WERI-Rb-1 (cell line): ENCODE data around the gene TOR1A.

Experiments used
- DNase-seq: peaks from one replicate; pipeline ENCODE4 v3.0.0-alpha.2; 2020
- H3K27ac ChIP-seq: fragments of 250-450 bp; sonication (Bioruptor Pico); 2 replicates; pipeline ENCODE4 v1.5.1; 2020; ENCODE audit warnings: mild to moderate bottlenecking, moderate library complexity
- H3K27me3 ChIP-seq: fragments of 250-450 bp; sonication (Bioruptor Pico); 2 replicates; pipeline ENCODE4 v1.5.1; 2021; ENCODE audit warnings: mild to moderate bottlenecking, low read depth, moderate library complexity; ENCODE audit not compliant: insufficient read depth, severe bottlenecking
- H3K36me3 ChIP-seq: fragments of 250-450 bp; sonication (Bioruptor Pico); 2 replicates; pipeline ENCODE4 v1.5.1; 2020; ENCODE audit warnings: mild to moderate bottlenecking, moderate library complexity
- H3K4me3 ChIP-seq: 2 replicates; pipeline ENCODE4 v1.5.1; 2011; ENCODE audit warnings: low read depth, mild to moderate bottlenecking, control low read depth, low read length
- H3K9me3 ChIP-seq: fragments of 250-450 bp; sonication (Bioruptor Pico); 2 replicates; pipeline ENCODE4 v1.5.1; 2021; ENCODE audit warnings: mild to moderate bottlenecking, moderate library complexity; ENCODE audit not compliant: severe bottlenecking
- CTCF ChIP-seq: IDR thresholded peaks from 2 replicates; pipeline ENCODE4 v1.5.1; 2011; ENCODE audit warnings: low read depth, mild to moderate bottlenecking, control low read depth, inconsistent platforms, low read length

The TOR1A gene

DNA sequence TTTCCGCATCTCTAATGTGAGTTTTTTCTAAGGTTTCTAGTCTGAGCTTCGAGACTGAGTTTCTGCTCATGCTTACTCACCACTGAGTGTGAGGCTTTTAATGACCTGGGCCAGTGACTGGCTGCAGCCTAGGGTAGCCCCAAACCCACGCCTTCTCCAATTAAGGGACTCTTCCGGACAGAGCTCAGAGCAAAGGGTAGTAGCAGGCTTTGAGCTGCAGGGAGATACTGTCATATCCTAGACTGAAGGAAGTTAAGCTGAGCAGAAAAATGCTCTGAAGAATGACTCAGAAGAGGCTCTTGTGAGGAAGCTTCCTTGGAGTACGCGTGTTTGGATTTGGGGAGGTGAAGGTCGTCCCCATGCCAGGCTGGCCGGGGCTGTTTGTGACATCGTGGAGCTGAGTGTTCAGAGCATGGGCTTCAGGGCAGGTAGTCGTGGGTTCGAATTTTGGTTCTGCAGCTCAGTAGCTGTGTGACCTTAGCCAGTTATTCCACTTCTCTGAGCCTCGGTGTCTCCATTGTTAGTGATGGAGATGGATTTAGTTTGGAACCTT lies 14.8 kb upstream of the TOR1A start:
- no peak for TF ChIP-seq CTCF
- H3K27ac ChIP-seq = no peak overlapping the region

DNA sequence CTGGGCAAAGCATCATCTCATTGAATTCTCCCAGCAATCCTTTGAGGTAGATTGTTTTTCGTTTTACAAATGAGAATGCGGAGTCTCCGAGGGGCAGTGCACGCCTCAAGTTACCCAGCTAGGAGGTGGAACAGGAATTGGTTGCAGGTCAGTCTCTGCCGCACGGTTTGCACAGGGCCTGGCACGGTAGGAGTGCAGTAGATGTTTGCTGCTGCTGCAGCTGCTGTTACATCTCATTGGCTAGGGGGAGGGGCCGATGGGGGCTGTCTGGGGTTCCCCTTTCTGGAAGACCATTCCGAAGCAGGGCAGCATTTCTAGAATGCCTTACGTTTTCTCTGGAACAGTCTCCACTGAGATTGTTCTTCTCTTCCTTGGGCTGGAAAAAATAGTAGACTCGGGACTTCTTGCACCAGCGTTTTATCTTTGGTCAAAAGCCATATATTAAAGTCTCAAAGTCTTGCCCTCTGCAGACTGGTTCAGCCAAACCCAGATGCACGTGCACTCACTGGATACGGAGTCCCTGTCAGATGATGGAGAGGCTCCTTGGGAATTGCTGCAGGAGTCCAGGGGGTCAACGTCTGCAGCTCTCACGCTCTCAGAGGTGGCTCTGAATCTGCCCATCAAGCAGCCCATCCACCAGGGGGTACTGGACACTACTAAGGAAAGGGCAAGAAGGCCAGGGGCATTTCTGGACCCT lies 12.5 kb upstream of the TOR1A start:
- peak overlapping the region; percentile 97 for H3K4me3 ChIP-seq
- no peak for DNase-seq
- no peak for TF ChIP-seq CTCF
- H3K9me3 ChIP-seq = no peaks in the 10 kb centered on the region
- H3K36me3 ChIP-seq = peaks cover 26% of the 10 kb centered on the region
- no peaks in the 10 kb centered on the region for H3K27me3 ChIP-seq
- no peak overlapping the region for H3K27ac ChIP-seq

More for the DNA sequence above, 14.8 kb upstream of the TOR1A start:
- peaks cover 7% of the 10 kb centered on the region for H3K36me3 ChIP-seq
- H3K9me3 ChIP-seq = no peaks in the 10 kb centered on the region
- H3K4me3 ChIP-seq = no peak overlapping the region
- H3K27me3 ChIP-seq = no peaks in the 10 kb centered on the region
- DNase-seq = no peak

GRCh38 chr9:129835860-129836223 lies 11.9 kb upstream of the TOR1A start:
- Histone ChIP-seq H3K9me3 (no peaks in the 10 kb centered on the region), H3K4me3 (peak overlapping the region; percentile 97), H3K27ac (peak overlapping the region; percentile 76), H3K27me3 (no peaks in the 10 kb centered on the region), H3K36me3 (peaks cover 33% of the 10 kb centered on the region)
- no peak for TF ChIP-seq CTCF
- DNase-seq = no peak

GRCh38 chr9:129835128-129835859 lies 11.4 kb upstream of the TOR1A start, which contains the start of the genes C9orf78 and USP20:
C9orf78 (minus strand) TSS chr9:129835275; CDS start chr9:129835221, 54 bp downstream.
USP20 (plus strand) TSS chr9:129835458; CDS start chr9:129852556, 17,098 bp downstream.
- H3K9me3 ChIP-seq = no peaks in the 10 kb centered on the region
- peak; percentile 98 for DNase-seq
- H3K36me3 ChIP-seq = peaks cover 38% of the 10 kb centered on the region
- no peak for TF ChIP-seq CTCF
- peak within 1 kb of the TSS; percentile 76 for H3K27ac ChIP-seq
- H3K4me3 ChIP-seq = peak within 1 kb of the TSS; percentile 97
- H3K27me3 ChIP-seq = no peaks in the 10 kb centered on the region

GRCh38 chr9:129834489-129835127 lies 10.7 kb upstream of the TOR1A start:
- Histone ChIP-seq H3K27ac (peak overlapping the region; percentile 70), H3K9me3 (no peaks in the 10 kb centered on the region), H3K27me3 (no peaks in the 10 kb centered on the region), H3K36me3 (peaks cover 45% of the 10 kb centered on the region), H3K4me3 (peak overlapping the region; percentile 97)
- DNase-seq = no peak
- TF ChIP-seq CTCF = no peak
